ENCODE results near the gene TBL3. TPM values are rescaled to one million over a fixed set of nuclear protein-coding genes. Genes with fewer than 3 reads are reported as not detected.

The TBL3 gene
- total RNA-seq, 1 experiment from 2014 or later: 68.9 TPM

DNA sequence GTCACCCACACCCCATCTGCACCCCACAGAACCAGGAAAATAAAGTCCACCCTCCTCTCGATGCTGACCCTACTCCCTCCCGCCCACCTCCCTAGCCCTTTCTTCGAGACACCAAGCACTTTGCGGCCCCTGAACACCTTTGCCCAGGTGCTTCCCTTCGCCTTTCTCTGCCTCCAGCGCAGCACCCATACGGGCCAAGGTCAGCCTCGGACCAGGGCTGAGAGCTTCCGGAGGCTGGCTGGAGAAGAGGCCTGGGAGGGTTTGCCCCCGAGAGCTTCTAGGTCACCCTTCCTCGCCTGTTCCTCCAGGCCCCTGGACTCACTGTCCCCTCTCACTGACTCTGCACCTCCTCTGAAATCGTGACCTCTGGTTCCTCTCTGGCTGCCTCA lies 52.2 kb downstream of the TBL3 start:
- DNase-seq (ENCODE audit: low read depth, low spot score): no peak
- no TSS peak for BruUV-seq (replicated peaks)
- TF ChIP-seq JUND (IDR thresholded peaks at IDR 0.05) (no peak), POLR2A (IDR thresholded peaks at IDR 0.05; ENCODE audit: borderline replicate concordance, extremely low read depth, insufficient read depth, insufficient read length) (no peak), CEBPB (IDR thresholded peaks at IDR 0.05; ENCODE audit: low read depth) (no peak), SRF (IDR thresholded peaks at IDR 0.05; ENCODE audit: low read depth) (no peak), ELF1 (IDR thresholded peaks at IDR 0.05; ENCODE audit: borderline replicate concordance, low read depth) (no peak), POLR2AphosphoS5 (IDR thresholded peaks at IDR 0.05; ENCODE audit: low read depth, low read length) (no peak)
- Histone ChIP-seq H3K79me2 (ENCODE audit: insufficient read depth, low read length) (peaks cover 30% of the 10 kb centered on the region; the same call in 1 of the 2 replicates), H4K20me1 (ENCODE audit: insufficient read depth) (no peaks in the 10 kb centered on the region), H3K27me3 (ENCODE audit: insufficient read depth, low read length) (no peaks in the 10 kb centered on the region), H2AFZ (ENCODE audit: low read depth, low read length, poor library complexity, severe bottlenecking) (no peak overlapping the region), H3K9ac (ENCODE audit: low read length) (no peak overlapping the region; the same call in 1 of the 2 replicates), H3K4me3 (replicated peaks in 1 of 2; ENCODE audit: low read depth in 1 of 2, low read length in 2 of 2) (no peak overlapping the region; a peak in 1 of 4 replicates), H3K4me2 (ENCODE audit: low read length) (peak overlapping the region; percentile 69), H3K27ac (ENCODE audit: low read depth, low read length) (peak overlapping the region; percentile 88), H3K9me3 (ENCODE audit: control insufficient read depth in 1 of 2, insufficient read depth in 1 of 2, low read depth in 1 of 2, low read length in 2 of 2) (no peaks in the 10 kb centered on the region), H3K9me2 (ENCODE audit: insufficient read depth) (no peaks in the 10 kb centered on the region), H3K36me3 (ENCODE audit: control insufficient read depth in 1 of 2, insufficient read depth in 2 of 2, low read length in 2 of 2) (no peaks in the 10 kb centered on the region), H3K4me1 (ENCODE audit: control insufficient read depth in 1 of 2, insufficient read depth in 2 of 2, low read length in 2 of 2) (peaks cover 39 to 68% of the 10 kb centered on the region in 2 experiments)
- no peak for ATAC-seq
- POLR2A ChIA-PET: interaction anchor here (1.0 to 1.6 kb wide), 2 partner anchors 131 kb away, joined by 3 to 4 read pairs; partner anchors contain the start of gene TRAF7
- CTCF ChIA-PET: interaction anchor here (0.7 to 2.4 kb wide), 6 partner anchors 11 to 127 kb away, joined by 4 to 15 read pairs (median 8); partner anchors contain the start of genes NTHL1 and TSC2
- intact Hi-C loops (cut with micrococcal nuclease): loop anchor here (10.0 kb wide), 1 partner anchor 231 kb away; the partner anchor contains the start of gene ECI1
- RAD21 ChIA-PET (ENCODE audit: low non-redundant PET in 1 of 2, low total read pairs in 2 of 2, uncharacterized antibody in 2 of 2, unreplicated experiment in 2 of 2): interaction anchor here in 1 of 2 experiments (2.1 kb wide), 1 partner anchor 117 kb away, joined by 12 read pairs; no protein-coding TSS in a partner anchor

DNA sequence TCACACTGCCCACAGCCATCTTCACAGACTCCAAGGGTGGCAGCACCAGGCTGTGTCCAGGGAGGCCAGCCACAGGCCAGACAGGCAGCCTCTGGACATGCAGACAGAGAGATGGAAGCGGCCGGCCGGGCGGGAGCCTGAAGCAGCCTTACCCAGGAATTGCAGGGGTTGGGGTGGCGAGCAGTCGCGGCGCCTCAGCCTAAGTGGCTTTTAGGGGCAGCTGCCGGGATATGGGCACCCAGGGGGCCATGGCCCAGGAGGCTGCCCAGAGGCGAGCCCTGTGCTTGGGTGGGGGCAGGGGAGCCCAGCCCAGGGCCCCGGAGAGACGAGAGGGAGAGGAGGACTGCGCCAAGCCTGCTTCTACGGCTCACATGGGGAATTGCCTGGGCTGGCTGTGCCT lies 53.4 kb downstream of the TBL3 start:
- RAD21 ChIA-PET (ENCODE audit: low non-redundant PET in 1 of 2, low total read pairs in 2 of 2, uncharacterized antibody in 2 of 2, unreplicated experiment in 2 of 2): interaction anchor here in 1 of 2 experiments (0.6 kb wide), 1 partner anchor 116 kb away, joined by 4 read pairs; no protein-coding TSS in a partner anchor
- H3K27me3 ChIP-seq (ENCODE audit: insufficient read depth, low read length): no peaks in the 10 kb centered on the region
- H4K20me1 ChIP-seq (ENCODE audit: insufficient read depth): no peaks in the 10 kb centered on the region
- H2AFZ ChIP-seq (ENCODE audit: low read depth, low read length, poor library complexity, severe bottlenecking): no peak overlapping the region
- H3K9me3 ChIP-seq (ENCODE audit: control insufficient read depth in 1 of 2, insufficient read depth in 1 of 2, low read depth in 1 of 2, low read length in 2 of 2): no peaks in the 10 kb centered on the region
- DNase-seq (ENCODE audit: low read depth, low spot score) (no peak), ATAC-seq (no peak)
- H3K9me2 ChIP-seq (ENCODE audit: insufficient read depth): no peaks in the 10 kb centered on the region
- no peak overlapping the region; the same call in 1 of the 2 replicates for H3K27ac ChIP-seq (ENCODE audit: low read depth, low read length)
- H3K4me2 ChIP-seq (ENCODE audit: low read length): no peak overlapping the region
- POLR2A ChIA-PET: interaction anchor here (0.5 to 1.6 kb wide), 2 partner anchors 116 to 130 kb away, joined by 3 read pairs; partner anchors contain the start of gene TRAF7
- no peak overlapping the region for H3K9ac ChIP-seq (ENCODE audit: low read length)
- BruUV-seq (replicated peaks): no TSS peak
- H3K36me3 ChIP-seq (ENCODE audit: control insufficient read depth in 1 of 2, insufficient read depth in 2 of 2, low read length in 2 of 2): no peaks in the 10 kb centered on the region
- CTCF ChIA-PET: interaction anchor here (1.1 kb wide), 1 partner anchor 21 kb away, joined by 3 read pairs; no protein-coding TSS in a partner anchor
- peaks cover 35 to 59% of the 10 kb centered on the region in 2 experiments for H3K4me1 ChIP-seq (ENCODE audit: control insufficient read depth in 1 of 2, insufficient read depth in 2 of 2, low read length in 2 of 2)
- intact Hi-C loops (cut with micrococcal nuclease): loop anchor here (10.0 kb wide), 1 partner anchor 230 kb away; the partner anchor contains the start of gene ECI1
- H3K79me2 ChIP-seq (ENCODE audit: insufficient read depth, low read length): peaks cover 28% of the 10 kb centered on the region; the same call in 1 of the 2 replicates
- TF ChIP-seq CBX3 (IDR thresholded peaks at IDR 0.05; ENCODE audit: low read depth) (no peak), SIN3A (IDR thresholded peaks at IDR 0.05; ENCODE audit: low read depth) (no peak), EGR1 (IDR thresholded peaks at IDR 0.05; ENCODE audit: low read depth) (no peak), POLR2AphosphoS5 (IDR thresholded peaks at IDR 0.05; ENCODE audit: low read depth, low read length) (no peak), TCF7L2 (IDR thresholded peaks at IDR 0.05; ENCODE audit: borderline replicate concordance, extremely low read depth, insufficient read depth, insufficient read length) (no peak), FOSL1 (IDR thresholded peaks at IDR 0.05; ENCODE audit: low read depth) (no peak), MAX (IDR thresholded peaks at IDR 0.05) (no peak), EZH2phosphoT487 (IDR thresholded peaks at IDR 0.05; ENCODE audit: borderline replicate concordance) (no peak), CEBPB (IDR thresholded peaks at IDR 0.05; ENCODE audit: low read depth) (no peak), SRF (IDR thresholded peaks at IDR 0.05; ENCODE audit: low read depth) (no peak), JUND (IDR thresholded peaks at IDR 0.05) (no peak), ATF3 (IDR thresholded peaks at IDR 0.05) (no peak), ZFX (IDR thresholded peaks at IDR 0.05) (no peak), YY1 (IDR thresholded peaks at IDR 0.05; ENCODE audit: extremely low read depth, insufficient replicate concordance, low read depth, low read length) (no peak)
- TF ChIP-seq, protein P1, sequence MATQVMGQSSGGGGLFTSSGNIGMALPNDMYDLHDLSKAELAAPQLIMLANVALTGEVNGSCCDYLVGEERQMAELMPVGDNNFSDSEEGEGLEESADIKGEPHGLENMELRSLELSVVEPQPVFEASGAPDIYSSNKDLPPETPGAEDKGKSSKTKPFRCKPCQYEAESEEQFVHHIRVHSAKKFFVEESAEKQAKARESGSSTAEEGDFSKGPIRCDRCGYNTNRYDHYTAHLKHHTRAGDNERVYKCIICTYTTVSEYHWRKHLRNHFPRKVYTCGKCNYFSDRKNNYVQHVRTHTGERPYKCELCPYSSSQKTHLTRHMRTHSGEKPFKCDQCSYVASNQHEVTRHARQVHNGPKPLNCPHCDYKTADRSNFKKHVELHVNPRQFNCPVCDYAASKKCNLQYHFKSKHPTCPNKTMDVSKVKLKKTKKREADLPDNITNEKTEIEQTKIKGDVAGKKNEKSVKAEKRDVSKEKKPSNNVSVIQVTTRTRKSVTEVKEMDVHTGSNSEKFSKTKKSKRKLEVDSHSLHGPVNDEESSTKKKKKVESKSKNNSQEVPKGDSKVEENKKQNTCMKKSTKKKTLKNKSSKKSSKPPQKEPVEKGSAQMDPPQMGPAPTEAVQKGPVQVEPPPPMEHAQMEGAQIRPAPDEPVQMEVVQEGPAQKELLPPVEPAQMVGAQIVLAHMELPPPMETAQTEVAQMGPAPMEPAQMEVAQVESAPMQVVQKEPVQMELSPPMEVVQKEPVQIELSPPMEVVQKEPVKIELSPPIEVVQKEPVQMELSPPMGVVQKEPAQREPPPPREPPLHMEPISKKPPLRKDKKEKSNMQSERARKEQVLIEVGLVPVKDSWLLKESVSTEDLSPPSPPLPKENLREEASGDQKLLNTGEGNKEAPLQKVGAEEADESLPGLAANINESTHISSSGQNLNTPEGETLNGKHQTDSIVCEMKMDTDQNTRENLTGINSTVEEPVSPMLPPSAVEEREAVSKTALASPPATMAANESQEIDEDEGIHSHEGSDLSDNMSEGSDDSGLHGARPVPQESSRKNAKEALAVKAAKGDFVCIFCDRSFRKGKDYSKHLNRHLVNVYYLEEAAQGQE (IDR thresholded peaks at IDR 0.05; ENCODE audit: low read depth): no peak
- H3K4me3 ChIP-seq (replicated peaks in 1 of 2; ENCODE audit: low read depth in 1 of 2, low read length in 2 of 2): no peak overlapping the region

Data from HCT116 (cell line).